Measurements from ENCODE around the gene SACS. TPM values are rescaled to one million over a fixed set of nuclear protein-coding genes. Genes with fewer than 3 reads are reported as not detected.
A peak's percentile ranks its signal among the peaks of the same experiment; 100 is the strongest.

SACS gene
- total RNA-seq, 2 donors from 2014 or later = 15.2 to 29.2 TPM

DNA sequence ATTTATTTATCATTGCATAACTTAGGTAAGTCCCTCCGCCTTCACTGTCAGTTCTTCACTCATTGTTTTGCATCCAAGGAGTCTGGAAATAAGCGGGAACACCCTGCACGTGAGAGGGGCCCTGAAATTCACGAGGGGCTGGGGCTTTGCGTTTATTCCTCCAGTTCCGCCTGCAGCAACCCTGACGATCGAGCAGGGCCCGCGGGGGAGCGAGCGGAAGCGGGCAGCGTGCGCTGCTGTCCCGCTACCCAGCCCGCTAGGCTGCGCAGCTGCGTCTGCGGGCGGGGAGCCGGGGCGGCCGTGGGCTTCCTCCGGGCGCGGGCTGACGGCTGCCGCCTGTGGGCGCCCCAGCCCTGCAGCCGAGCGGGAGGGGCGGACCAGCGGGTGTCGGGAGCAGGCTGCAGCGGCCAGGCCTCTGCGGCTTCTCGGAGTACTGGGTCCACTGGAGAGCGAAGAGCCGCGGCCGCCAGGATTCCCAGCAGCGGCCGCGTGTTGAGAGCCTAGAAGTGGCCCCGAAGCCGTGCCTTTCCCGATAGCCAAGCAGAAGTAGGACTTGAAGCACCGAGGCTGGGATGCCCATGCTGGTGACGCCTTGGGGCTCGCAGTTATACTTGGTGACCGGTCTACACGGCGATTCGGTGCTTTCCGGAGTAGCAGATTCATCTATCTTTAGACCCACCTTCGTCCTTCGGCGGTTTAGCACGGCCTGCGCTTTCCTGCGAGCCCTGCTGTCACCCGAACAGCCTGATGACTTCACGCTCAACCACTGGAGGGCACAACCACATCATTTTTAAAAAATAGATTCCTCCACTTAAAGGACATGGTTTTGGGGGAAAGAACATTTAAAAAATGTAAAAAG, 32.9 kb upstream of the SACS start:
- Histone ChIP-seq H3K9me3 (no peaks in the 10 kb centered on the region), H3K27me3 (no peaks in the 10 kb centered on the region), H3K36me3 (no peaks in the 10 kb centered on the region), H3K4me1 (peaks cover 0 to 24% of the 10 kb centered on the region in 2 donors), H3K4me3 (peak overlapping the region; percentile 40 to 61), H3K27ac (peak overlapping the region; percentile 86 to 90)
- TF ChIP-seq, protein P1, sequence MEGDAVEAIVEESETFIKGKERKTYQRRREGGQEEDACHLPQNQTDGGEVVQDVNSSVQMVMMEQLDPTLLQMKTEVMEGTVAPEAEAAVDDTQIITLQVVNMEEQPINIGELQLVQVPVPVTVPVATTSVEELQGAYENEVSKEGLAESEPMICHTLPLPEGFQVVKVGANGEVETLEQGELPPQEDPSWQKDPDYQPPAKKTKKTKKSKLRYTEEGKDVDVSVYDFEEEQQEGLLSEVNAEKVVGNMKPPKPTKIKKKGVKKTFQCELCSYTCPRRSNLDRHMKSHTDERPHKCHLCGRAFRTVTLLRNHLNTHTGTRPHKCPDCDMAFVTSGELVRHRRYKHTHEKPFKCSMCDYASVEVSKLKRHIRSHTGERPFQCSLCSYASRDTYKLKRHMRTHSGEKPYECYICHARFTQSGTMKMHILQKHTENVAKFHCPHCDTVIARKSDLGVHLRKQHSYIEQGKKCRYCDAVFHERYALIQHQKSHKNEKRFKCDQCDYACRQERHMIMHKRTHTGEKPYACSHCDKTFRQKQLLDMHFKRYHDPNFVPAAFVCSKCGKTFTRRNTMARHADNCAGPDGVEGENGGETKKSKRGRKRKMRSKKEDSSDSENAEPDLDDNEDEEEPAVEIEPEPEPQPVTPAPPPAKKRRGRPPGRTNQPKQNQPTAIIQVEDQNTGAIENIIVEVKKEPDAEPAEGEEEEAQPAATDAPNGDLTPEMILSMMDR (IDR thresholded peaks at IDR 0.05) = peak; percentile 47 to 68
- DNase-seq (ENCODE audit: low spot score) = peak; percentile 79

DNA sequence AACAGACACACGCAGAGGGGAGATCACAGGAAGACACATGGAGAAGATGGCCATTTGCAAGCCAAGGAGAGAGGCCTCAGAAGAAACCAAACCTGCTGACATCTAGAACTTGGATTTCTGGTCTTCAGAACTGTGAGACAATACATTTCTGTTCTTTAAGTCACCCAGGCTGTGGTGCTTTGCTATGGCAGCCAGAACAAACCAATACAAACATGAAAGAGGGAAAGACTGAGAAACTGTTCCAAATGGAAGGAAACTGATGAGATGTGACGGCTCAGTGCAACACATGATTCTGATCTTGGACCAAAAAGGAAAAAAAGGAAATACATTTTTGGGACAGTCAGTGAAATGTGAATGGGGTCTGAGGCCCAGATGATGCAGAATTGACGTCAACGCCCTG, 30.2 kb upstream of the SACS start:
- DNase-seq (ENCODE audit: low spot score) = no peak
- Histone ChIP-seq H3K36me3 (no peaks in the 10 kb centered on the region), H3K4me1 (peaks cover 0 to 24% of the 10 kb centered on the region in 2 donors), H3K4me3 (no peak overlapping the region), H3K9me3 (no peaks in the 10 kb centered on the region), H3K27ac (no peak overlapping the region), H3K27me3 (no peaks in the 10 kb centered on the region)
- TF ChIP-seq, protein P1 (IDR thresholded peaks at IDR 0.05) = no peak

DNA sequence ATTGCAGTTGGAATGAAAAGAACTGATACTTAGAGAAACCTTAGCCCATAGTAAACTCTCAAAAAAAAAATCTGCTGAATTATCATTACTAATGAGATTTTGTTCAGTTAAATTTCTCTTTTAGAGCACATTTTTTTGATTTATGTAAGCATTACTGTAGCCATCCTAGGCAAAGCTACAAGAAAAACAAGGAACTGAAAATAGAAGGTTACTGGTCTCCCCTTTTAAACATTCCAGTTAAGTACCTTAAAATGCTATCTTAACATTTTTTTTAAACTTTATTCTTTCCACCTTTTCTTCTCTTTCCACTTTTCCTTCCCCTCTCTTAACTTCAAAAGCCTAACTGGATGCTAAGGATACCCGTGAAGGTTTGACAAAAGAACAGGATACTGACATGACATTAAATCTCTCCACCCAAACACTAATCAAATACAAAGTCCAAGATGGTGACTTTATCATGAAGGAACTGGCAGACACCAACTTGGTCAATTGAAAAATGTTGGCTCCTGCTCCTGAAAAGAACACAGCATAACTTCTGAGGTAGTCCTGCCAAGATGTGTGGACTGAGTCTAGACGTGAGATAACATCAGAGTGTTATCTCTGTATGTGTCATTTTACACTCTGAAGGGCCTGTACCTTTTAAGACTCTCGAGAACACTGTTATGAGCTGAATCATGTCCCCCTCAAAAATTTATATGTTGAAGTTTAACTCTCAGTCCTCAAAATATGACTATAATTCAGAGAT, 29.5 kb upstream of the SACS start:
- H3K27me3 ChIP-seq = no peaks in the 10 kb centered on the region
- H3K4me1 ChIP-seq = peaks cover 0 to 24% of the 10 kb centered on the region in 2 donors
- no peak overlapping the region for H3K4me3 ChIP-seq
- TF ChIP-seq, protein P1 (IDR thresholded peaks at IDR 0.05) = no peak
- no peaks in the 10 kb centered on the region for H3K36me3 ChIP-seq
- no peak for DNase-seq (ENCODE audit: low spot score)
- no peaks in the 10 kb centered on the region for H3K9me3 ChIP-seq
- no peak overlapping the region for H3K27ac ChIP-seq

DNA sequence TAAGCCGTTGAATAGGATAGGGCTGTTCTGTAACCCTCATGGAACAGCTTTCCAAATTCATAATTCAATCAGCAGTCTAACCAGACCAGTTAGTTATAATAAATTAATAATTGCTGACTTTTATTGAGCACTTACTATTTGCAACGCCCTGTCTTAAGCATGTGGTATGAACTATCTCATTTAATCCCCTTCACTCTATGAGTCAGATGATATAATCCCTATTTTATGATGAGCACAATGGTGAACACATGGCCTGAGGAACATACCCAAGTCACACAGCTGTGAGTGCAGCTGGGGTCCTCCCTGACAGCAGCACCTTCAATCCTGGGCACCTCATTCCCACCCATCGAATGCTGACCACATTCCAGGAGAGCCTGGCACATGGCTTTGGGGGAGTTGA, 28.0 kb upstream of the SACS start:
- TF ChIP-seq, protein P1 (IDR thresholded peaks at IDR 0.05) = no peak
- no peaks in the 10 kb centered on the region for H3K36me3 ChIP-seq
- no peak overlapping the region for H3K27ac ChIP-seq
- H3K27me3 ChIP-seq = no peaks in the 10 kb centered on the region
- DNase-seq (ENCODE audit: low spot score) = no peak
- H3K4me3 ChIP-seq = no peak overlapping the region
- H3K9me3 ChIP-seq = no peaks in the 10 kb centered on the region
- peaks cover 0 to 14% of the 10 kb centered on the region in 2 donors for H3K4me1 ChIP-seq

DNA sequence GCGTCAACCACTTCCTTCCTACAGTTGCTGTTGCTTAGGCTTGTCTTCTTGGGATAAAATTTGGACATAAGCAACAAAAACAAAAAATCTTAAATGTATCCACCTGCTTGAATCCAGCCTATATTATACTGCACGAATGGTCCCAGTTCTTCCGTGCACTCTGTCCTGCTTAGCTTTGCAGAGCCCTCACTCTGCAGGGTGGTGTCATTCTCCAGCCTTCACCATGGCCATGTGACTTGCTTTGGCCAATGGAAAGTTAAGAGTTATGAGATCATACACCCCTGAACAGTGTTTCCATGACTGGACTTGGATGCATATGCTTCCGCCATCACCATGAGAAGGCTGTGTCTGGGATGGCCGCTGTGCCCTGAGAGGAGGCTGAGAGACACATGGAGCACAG, 27.4 kb upstream of the SACS start:
- Histone ChIP-seq H3K9me3 (no peaks in the 10 kb centered on the region), H3K4me1 (peaks cover 0 to 11% of the 10 kb centered on the region in 2 donors), H3K4me3 (no peak overlapping the region), H3K36me3 (no peaks in the 10 kb centered on the region), H3K27ac (no peak overlapping the region), H3K27me3 (no peaks in the 10 kb centered on the region)
- DNase-seq (ENCODE audit: low spot score) = no peak
- TF ChIP-seq, protein P1 (IDR thresholded peaks at IDR 0.05) = no peak

All from right atrium auricular region (tissue), 2 donors.